K562 (cell line): ENCODE measurements around the gene USH2A. TPM values are rescaled to one million over a fixed set of nuclear protein-coding genes. Genes with fewer than 3 reads are reported as not detected.

Experiments
- ATAC-seq: fragments of 200-7000 bp; cut with Tn5 transposase; 3 replicates; pipeline ENCODE4 v1.9.1; 2020; ENCODE audit warnings: moderate library complexity
- BruUV-seq: library from RNA; stranded (reverse); fragments of 400-500 nt; replicated peaks from 2 replicates; lab custom pipeline; 2021; lab: Mats Ljungman, UMichigan
- CTCF ChIA-PET: fragments of 300-600 bp; formaldehyde crosslinking; extraction: SDS; loops from one replicate; lab custom pipeline; 2021; ENCODE audit warnings: low intra/inter-chr PET ratio; lab: Yijun Ruan, JAX
- POLR2A ChIA-PET: fragments of 300-600, 350-650 bp; sonication (Branson Sonifier 250); formaldehyde crosslinking; extraction: SDS; loops from one replicate; lab custom pipeline; 2021; ENCODE audit warnings: antibody characterized with exemption, inconsistent platforms; lab: Yijun Ruan, JAX
- DNase-seq, 4 experiments: peaks; one replicate each; pipeline versions ENCODE4 v3.0.0 to v3.0.0-alpha.2; 2011 to 2018; ENCODE audit warnings: low spot score in 3 of 4, mixed read lengths in 3 of 4; ENCODE audit errors: extremely low read depth in 1 of 4
- FAIRE-seq: peaks from 2 replicates; lab custom pipeline; 2011; peaks lifted over from hg19 to GRCh38; lab: Jason Lieb, UNC
- H2AFZ ChIP-seq: 2 replicates; pipeline ENCODE4 v1.6.0; 2011; ENCODE audit warnings: low read depth, low read length, control low read depth, inconsistent platforms
- H3K27ac ChIP-seq: fragments of 200-600 bp; 3 replicates; pipeline ENCODE4 v1.8.0; 2011; ENCODE audit warnings: low read depth, mild to moderate bottlenecking, control low read depth, inconsistent platforms, low read length, moderate library complexity, mixed read lengths; ENCODE audit errors: extremely low read depth
- H3K27me3 ChIP-seq, 2 experiments: fragments of 300-600 bp in 1 of 2; 2 replicates in 1 of 2; 3 replicates in 1 of 2; pipeline versions ENCODE4 v1.6.0 to v1.8.0; 2011; ENCODE audit warnings: inconsistent platforms in 2 of 2, low read length in 2 of 2, mild to moderate bottlenecking in 1 of 2, mixed read lengths in 1 of 2, moderate library complexity in 1 of 2; ENCODE audit not compliant: control insufficient read depth in 2 of 2, insufficient read depth in 2 of 2
- H3K36me3 ChIP-seq: fragments of 300-600 bp; 3 replicates; pipeline ENCODE4 v1.8.0; 2011; ENCODE audit warnings: mild to moderate bottlenecking, low read length, inconsistent platforms; ENCODE audit not compliant: control insufficient read depth, insufficient read depth
- H3K4me1 ChIP-seq, 2 experiments: fragments of 200-600 bp in 1 of 2; replicated peaks in 1 of 2; 2 replicates in 1 of 2; 3 replicates in 1 of 2; pipeline versions ENCODE4 v1.5.1 to v1.8.0; 2011; ENCODE audit warnings: inconsistent platforms in 2 of 2, low read length in 2 of 2, mild to moderate bottlenecking in 1 of 2, mixed read lengths in 1 of 2, moderate library complexity in 1 of 2; ENCODE audit not compliant: control insufficient read depth in 2 of 2, insufficient read depth in 2 of 2
- H3K4me2 ChIP-seq: 2 replicates; pipeline ENCODE4 v1.6.1; 2011; ENCODE audit warnings: low read length, control low read depth, inconsistent platforms, mixed read lengths; ENCODE audit not compliant: insufficient read depth
- H3K4me3 ChIP-seq: fragments of 200-600 bp; sonication (generic), shearing (Covaris generic); 2 replicates; pipeline ENCODE4 v1.5.1; 2016; ENCODE audit warnings: control low read depth, inconsistent platforms
- H3K79me2 ChIP-seq: fragments of 200-600 bp; 3 replicates; pipeline ENCODE4 v1.8.0; 2011; ENCODE audit warnings: low read length, inconsistent platforms; ENCODE audit not compliant: control insufficient read depth, insufficient read depth
- H3K9ac ChIP-seq, 2 experiments: 2 replicates each; pipeline versions ENCODE4 v1.6.0 to v1.6.1; 2011; ENCODE audit warnings: low read depth in 2 of 2, low read length in 2 of 2, control low read depth in 1 of 2, inconsistent platforms in 1 of 2, mild to moderate bottlenecking in 1 of 2, mixed read lengths in 1 of 2; ENCODE audit not compliant: insufficient read depth in 1 of 2
- H3K9me1 ChIP-seq: one replicate; pipeline ENCODE4 v1.6.0; 2011; ENCODE audit warnings: inconsistent platforms, mild to moderate bottlenecking, low read length, moderate library complexity; ENCODE audit not compliant: control insufficient read depth, insufficient read depth
- H3K9me3 ChIP-seq: replicated peaks from 2 replicates; pipeline ENCODE4 v1.5.1; 2011; ENCODE audit warnings: low read depth, low read length, inconsistent platforms; ENCODE audit not compliant: control insufficient read depth, insufficient read depth
- H4K20me1 ChIP-seq: replicated peaks from 2 replicates; pipeline ENCODE4 v1.6.1; 2011; ENCODE audit warnings: low read length, inconsistent platforms, mixed read lengths; ENCODE audit not compliant: control insufficient read depth, insufficient read depth
- SAP30 ChIP-seq: fragments of 200-600 bp; sonication (generic); IDR thresholded peaks from 2 replicates; pipeline ENCODE4 v1.6.1; 2012; ENCODE audit warnings: borderline replicate concordance, low read depth, mild to moderate bottlenecking, moderate library complexity, low read length, control low read depth, inconsistent platforms; ENCODE audit not compliant: insufficient read depth, poor library complexity, severe bottlenecking
- TCF3 ChIP-seq: sonication (generic); formaldehyde crosslinking; IDR thresholded peaks from 2 replicates; pipeline ENCODE4 v1.4.0; 2020; ENCODE audit warnings: mild to moderate bottlenecking, missing genetic modification reagents
- WGBS: fragments of 100-300 bp; shearing (Covaris generic); methylation state at CpG from one replicate; pipeline ENCODE4 v1.1.6; 2016; ENCODE audit warnings: low coverage, mixed read lengths; ENCODE audit not compliant: insufficient coverage; ENCODE audit errors: missing lambda C conversion rate; 5-methylcytosine and 5-hydroxymethylcytosine counted together
- in situ Hi-C: fragments of 300-500 bp; cut with MboI; formaldehyde crosslinking; loops from 4 replicates; pipeline ENCODE4 v1.15.0; 2018; ENCODE audit warnings: inconsistent platforms, mixed read lengths
- intact Hi-C: fragments of 100-400 bp; cut with micrococcal nuclease; formaldehyde crosslinking; loops from 2 replicates; pipeline ENCODE4 v1.14.2; 2022
- polyA plus RNA-seq, 8 experiments: library from polyadenylated mRNA; depleted of rRNA in 4 of 8; stranded (reverse) in 5 of 8; unstranded in 3 of 8; fragments of >200 nt; fragmentation: Nextera tagmentation in 2 of 8; fragmentation: Illumina TruSeq in 1 of 8; extraction: Ambion mirVana in 2 of 8; extraction: Trizol in 1 of 8; gene quantifications; 2 replicates each; pipeline versions ENCODE4 v1.2.1 to v1.2.3, GENCODE V29; 2011 to 2014; ENCODE audit warnings: inconsistent platforms in 1 of 8, missing spikeins in 1 of 8
- total RNA-seq, 7 experiments: library from RNA; depleted of rRNA in 6 of 7; stranded (reverse); fragments of >200 nt in 6 of 7; fragmentation: Illumina TruSeq in 2 of 7; extraction: Trizol in 2 of 7; gene quantifications; 2 replicates each; pipeline versions ENCODE4 v1.2.1 to v1.2.3, GENCODE V29; 2011 to 2021; ENCODE audit warnings: low replicate concordance in 1 of 7
- TF ChIP-seq, protein P1 (sequence below): sonication (generic); formaldehyde crosslinking; IDR thresholded peaks from 2 replicates; pipeline ENCODE4 v1.8.1; 2023; ENCODE audit warnings: missing genetic modification reagents, mild to moderate bottlenecking, borderline replicate concordance

The USH2A gene
- total and polyA plus RNA-seq, 9 of the 15 experiments (the other 6 are each of a cell fraction or from before 2014, with no cell fraction given), result under 0.01 TPM; not detected in 7

- no peaks in the 10 kb centered on the region for H3K79me2 ChIP-seq
- no peak for TF ChIP-seq SAP30
- TF ChIP-seq, protein P1, sequence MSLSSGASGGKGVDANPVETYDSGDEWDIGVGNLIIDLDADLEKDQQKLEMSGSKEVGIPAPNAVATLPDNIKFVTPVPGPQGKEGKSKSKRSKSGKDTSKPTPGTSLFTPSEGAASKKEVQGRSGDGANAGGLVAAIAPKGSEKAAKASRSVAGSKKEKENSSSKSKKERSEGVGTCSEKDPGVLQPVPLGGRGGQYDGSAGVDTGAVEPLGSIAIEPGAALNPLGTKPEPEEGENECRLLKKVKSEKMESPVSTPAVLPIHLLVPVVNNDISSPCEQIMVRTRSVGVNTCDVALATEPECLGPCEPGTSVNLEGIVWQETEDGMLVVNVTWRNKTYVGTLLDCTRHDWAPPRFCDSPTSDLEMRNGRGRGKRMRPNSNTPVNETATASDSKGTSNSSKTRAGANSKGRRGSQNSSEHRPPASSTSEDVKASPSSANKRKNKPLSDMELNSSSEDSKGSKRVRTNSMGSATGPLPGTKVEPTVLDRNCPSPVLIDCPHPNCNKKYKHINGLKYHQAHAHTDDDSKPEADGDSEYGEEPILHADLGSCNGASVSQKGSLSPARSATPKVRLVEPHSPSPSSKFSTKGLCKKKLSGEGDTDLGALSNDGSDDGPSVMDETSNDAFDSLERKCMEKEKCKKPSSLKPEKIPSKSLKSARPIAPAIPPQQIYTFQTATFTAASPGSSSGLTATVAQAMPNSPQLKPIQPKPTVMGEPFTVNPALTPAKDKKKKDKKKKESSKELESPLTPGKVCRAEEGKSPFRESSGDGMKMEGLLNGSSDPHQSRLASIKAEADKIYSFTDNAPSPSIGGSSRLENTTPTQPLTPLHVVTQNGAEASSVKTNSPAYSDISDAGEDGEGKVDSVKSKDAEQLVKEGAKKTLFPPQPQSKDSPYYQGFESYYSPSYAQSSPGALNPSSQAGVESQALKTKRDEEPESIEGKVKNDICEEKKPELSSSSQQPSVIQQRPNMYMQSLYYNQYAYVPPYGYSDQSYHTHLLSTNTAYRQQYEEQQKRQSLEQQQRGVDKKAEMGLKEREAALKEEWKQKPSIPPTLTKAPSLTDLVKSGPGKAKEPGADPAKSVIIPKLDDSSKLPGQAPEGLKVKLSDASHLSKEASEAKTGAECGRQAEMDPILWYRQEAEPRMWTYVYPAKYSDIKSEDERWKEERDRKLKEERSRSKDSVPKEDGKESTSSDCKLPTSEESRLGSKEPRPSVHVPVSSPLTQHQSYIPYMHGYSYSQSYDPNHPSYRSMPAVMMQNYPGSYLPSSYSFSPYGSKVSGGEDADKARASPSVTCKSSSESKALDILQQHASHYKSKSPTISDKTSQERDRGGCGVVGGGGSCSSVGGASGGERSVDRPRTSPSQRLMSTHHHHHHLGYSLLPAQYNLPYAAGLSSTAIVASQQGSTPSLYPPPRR (CRISPR knock-in tag), result no peak
- no peak for TF ChIP-seq TCF3 (CRISPR knock-in tag)
- intact Hi-C loops, result no loop called here
- H3K27ac ChIP-seq, result no peak overlapping the region
- no peaks in the 10 kb centered on the region for H3K9me3 ChIP-seq
- H3K4me2 ChIP-seq, result no peak overlapping the region
- ATAC-seq (no peak), DNase-seq (no peak), FAIRE-seq (no peak)
- no peak overlapping the region for H3K9ac ChIP-seq
- no peaks in the 10 kb centered on the region for H3K4me1 ChIP-seq
- H4K20me1 ChIP-seq, result no peaks in the 10 kb centered on the region
- ChIA-PET CTCF (no interaction called here), POLR2A (no interaction called here)
- no peak overlapping the region for H3K4me3 ChIP-seq
- in situ Hi-C loops, result no loop called here
- 0% methylated on average over 2 of the region's 2 CpGs for WGBS
- no peak overlapping the region for H2AFZ ChIP-seq
- no TSS peak for BruUV-seq
- no peaks in the 10 kb centered on the region for H3K27me3 ChIP-seq
- no peaks in the 10 kb centered on the region for H3K9me1 ChIP-seq
- no peaks in the 10 kb centered on the region for H3K36me3 ChIP-seq
Measured at GRCh38 chr1:215672482-215672881, 750.8 kb downstream of the USH2A start.
